Stimulated activated CD4-positive, alpha-beta T cell treated with anti-CD3 and anti-CD28 coated beads, Interleukin-4, amount 100 ng/mL, for 48 hours (primary cell): ENCODE data around the gene B3GAT3.
"Not testable (repeated sequence)": the region's sequence is repeated elsewhere in the genome, so short reads cannot be mapped to it uniquely, and the experiment has no call there.

ENCODE experiments used
- DNase-seq, 2 donors: peaks; one replicate each; pipeline ENCODE4 v3.0.0-alpha.2; 2020; ENCODE audit warnings: low read depth in 2 of 2

B3GAT3 gene

GRCh38 chr11:62645946-62646824 is 24.4 kb upstream of the B3GAT3 start, which contains the start of gene GANAB:
Gene GANAB (minus strand): TSS chr11:62646613. CDS start chr11:62646599, 14 bp downstream.
- DNase-seq = peak; percentile 99 to 100

DNA sequence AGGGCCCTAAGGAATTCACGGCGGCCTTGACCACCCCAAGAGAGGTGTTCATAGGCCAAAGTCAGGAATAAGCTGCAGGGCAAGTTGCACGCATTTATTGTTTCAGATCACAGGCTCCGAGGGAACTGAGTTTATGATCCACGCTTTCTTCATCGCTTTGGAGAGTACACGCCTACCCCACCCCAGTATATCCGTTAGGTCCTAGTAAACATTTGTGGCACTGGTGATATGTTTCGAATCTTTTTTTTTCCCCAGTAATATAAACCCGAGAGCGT is 23.8 kb upstream of the B3GAT3 start:
- no peak for DNase-seq

DNA sequence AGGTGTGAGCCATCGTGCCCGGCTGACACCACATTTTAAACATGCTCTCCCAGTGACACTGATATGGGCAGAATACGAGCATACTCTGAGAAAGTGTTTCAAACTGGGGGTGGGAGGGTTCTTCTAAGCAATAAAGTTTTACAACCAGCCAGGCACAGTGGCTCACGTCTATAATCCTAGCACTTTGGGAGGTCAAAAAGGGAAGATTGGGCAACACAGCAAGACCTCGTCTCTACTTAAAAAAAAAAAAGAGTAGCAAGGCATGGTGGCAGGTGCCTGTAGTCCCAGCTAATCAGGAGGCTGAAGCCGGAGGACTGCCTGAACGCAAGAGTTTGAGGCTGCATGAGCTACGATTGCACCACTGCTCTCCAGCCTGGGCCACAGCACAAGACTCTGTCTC is 22.4 kb upstream of the B3GAT3 start:
- DNase-seq = no peak

DNA sequence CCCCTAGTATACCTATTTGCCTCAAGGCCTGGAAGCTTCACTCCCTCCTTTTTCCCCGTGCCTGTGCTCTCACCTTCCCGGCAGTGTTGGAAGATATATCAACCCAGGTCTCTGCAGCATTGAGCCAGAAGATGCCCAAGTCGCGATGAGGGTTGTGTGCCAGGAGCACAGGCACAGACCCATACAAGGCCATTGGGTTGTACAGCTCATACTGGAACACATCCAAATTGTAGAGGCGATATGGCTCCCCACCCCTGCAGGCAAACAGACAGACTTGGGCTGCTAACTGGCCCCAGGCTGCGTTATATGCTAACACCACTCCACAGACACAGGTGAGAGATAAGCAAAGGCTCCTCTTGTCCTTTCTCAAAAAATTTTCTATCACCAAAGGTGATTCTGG is 10.7 kb upstream of the B3GAT3 start:
- DNase-seq = no peak

DNA sequence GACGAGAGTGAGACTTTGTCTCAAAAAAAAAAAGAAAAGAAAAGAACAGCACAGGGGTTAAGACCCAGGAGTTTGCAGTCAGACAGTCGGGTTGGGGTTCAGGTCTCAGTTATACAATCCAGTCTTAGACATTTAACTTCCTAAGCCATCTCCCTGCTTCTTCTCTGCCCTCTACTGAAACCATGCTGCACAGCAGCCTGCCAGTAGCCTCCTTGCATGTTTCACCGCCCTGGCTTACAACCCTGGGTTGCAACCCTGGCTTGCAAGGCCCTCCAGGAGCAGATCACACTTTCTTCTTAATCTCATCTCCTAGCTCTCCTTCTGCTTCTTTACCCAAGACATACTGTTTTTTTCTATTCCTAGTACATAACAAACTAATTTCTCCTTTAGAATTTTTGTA is 5.9 kb upstream of the B3GAT3 start:
- DNase-seq = no peak

DNA sequence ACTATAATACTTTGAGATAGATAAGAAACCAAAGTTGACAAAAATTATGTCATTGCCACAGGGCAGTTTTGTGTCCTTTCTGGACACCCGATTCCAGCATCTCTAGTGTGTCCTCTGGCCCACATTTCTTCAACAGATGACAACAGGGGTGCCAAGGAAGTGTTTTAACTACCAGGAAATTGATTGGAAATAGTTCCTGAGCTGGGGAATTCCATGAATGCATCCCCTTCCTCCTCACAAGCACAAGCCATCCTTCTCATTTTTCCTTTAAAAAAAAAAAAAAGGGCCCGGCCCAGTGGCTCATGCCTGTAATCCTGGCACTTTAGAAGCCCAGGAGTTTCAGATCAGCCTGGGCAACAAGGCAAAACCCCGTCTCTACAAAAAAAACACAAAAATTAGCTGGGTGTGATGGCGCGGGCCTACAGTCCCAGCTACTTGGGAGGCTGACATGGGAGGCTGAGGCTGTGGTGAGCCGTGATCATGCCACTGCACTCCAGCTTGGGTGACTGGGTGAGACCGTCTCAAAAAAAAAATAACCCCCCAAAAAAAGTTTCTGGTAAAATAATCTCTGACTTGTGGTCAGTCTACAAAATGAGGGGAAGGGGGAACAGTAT is 797 bp upstream of the B3GAT3 start:
- no peak for DNase-seq

DNA sequence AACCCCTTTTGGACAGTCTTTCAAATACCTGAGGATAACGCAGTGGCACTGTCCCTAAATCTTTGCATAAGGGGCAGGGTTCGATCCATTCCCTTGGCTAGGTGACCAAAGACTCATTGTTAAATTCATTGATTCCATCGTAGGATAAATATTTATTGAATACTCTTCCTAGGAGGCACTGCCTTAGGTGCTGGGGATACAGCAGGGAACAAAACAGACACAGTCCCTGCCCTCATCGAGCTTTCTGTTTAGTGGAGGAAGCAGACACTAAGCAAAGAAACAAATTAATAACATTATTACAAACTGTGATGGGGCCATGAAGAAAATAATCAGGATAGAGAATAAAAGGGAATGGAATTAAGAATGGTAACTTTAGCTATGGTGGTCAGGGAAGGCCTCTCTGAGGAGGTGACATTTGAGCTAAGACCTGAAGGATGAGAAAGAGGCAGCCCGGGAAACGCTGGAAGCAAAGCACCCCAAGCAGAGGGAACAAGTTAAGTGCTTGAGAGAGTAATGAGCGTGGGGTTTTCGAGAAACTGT is 689 bp downstream of the B3GAT3 start:
- DNase-seq = no peak

DNA sequence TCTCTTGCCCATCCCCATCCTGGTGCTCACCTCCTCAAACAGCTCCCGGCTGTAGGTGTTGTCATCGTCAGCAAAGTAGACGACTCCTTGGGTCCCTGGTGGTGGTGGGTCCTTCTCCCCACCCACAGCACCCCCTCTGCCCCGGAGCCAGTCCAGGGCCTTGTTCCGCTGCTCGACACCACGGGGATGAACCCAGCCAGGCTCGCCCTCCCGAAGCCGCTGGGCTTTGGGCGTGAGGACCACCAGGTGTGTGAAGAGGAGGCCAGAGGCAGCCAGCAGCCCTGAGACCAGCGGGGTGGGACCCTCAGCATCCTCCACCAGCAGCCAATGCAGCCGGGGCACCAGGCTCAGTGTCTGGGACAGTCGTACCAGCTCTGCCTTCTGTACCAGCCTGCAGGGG is 4.8 kb downstream of the B3GAT3 start:
- not testable (repeated sequence) for DNase-seq

GRCh38 chr11:62615521-62615920 is 6.3 kb downstream of the B3GAT3 start:
- no peak for DNase-seq

DNA sequence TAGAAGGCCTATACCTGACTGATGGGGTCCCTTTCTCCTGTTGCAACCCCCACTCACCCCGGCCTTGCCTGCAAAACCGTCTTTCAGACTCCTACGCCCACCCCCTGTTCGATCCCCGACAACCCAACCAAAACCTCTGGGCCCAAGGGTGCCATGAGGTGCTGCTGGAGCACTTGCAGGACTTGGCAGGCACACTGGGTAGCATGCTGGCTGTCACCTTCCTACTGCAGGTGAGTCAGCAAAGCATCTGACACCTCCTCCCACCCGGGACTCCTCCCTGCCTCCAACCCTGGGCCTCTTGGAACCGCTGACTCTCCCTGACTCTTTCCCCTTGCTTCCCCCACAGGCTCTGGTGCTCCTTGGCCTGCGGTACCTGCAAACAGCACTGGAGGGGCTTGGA is 7.5 kb downstream of the B3GAT3 start:
- no peak for DNase-seq

DNA sequence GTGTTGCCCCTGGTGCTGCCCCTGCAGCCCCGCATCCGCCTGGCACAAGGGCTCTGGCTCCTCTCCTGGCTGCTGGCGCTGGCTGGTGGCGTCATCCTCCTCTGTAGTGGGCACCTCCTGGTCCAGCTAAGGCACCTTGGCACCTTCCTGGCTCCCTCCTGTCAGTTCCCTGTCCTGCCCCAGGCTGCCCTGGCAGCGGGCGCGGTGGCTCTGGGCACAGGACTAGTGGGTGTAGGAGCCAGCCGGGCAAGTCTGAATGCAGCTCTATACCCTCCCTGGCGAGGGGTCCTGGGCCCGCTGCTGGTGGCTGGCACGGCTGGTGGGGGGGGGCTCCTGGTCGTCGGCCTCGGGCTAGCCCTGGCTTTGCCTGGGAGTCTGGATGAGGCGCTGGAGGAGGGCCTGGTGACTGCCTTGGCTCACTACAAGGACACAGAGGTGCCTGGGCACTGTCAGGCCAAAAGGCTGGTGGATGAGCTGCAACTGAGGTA is 8.5 kb downstream of the B3GAT3 start:
- no peak for DNase-seq

DNA sequence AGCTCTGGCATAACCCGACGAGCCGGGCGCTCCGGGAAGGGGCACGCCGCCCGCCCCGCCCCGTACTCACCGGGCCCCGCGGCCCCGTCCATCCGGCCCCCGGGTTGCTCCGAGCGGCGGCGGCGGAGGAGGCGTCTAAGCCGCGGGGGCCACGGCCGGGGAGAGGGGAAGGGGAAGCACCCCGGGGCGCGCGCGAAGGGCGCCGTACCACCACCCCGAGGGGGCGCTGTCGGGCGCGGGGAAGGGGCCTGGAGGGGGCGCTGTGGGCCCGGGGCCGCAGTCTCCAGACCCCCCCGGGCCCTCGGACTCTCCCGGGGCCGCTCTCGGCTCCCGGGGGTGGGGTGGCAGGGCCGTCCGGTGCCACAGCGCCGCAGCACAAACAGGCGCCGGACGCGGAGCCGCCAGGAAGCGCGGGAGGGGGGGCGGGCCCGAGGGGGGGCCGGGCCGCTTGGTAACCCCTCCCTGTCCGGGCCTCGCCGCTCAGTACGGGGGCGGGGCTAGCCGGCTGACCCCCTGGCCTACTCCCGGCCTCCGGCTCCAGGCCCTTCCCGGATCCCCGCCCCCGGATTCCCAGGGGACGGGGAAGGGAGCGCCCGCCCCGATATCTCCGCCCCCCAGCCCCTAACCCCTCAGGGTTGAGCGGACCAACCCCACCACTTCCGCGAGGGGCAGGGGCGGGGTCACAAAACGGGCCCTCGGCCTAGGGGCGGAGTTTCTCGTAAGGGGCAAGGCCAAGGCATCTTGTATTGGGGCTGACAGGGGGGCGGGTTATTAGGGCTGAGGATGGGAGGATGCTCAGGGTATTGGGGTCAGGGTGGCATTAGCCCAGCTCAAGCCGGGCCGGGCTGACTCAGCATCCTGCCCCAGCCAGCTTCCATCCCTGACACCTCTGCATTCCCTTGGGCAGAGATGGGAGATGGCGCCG is 9.2 kb downstream of the B3GAT3 start, which contains the start of the genes EML3 and ROM1:
TSS of gene EML3 (minus strand) at position 410 of the 925 bp plus-strand sequence. CDS start at position 92, 318 bp downstream.
TSS of gene ROM1 (plus strand) at position 892 of the 925 bp plus-strand sequence. CDS start at position 917, 25 bp downstream.
- DNase-seq = peak; percentile 80 to 84

GRCh38 chr11:62611705-62612365 is 10.0 kb downstream of the B3GAT3 start:
- no peak for DNase-seq

GRCh38 chr11:62610814-62611704 is 10.7 kb downstream of the B3GAT3 start:
- no peak for DNase-seq

GRCh38 chr11:62610403-62610802 is 11.4 kb downstream of the B3GAT3 start:
- DNase-seq = no peak

DNA sequence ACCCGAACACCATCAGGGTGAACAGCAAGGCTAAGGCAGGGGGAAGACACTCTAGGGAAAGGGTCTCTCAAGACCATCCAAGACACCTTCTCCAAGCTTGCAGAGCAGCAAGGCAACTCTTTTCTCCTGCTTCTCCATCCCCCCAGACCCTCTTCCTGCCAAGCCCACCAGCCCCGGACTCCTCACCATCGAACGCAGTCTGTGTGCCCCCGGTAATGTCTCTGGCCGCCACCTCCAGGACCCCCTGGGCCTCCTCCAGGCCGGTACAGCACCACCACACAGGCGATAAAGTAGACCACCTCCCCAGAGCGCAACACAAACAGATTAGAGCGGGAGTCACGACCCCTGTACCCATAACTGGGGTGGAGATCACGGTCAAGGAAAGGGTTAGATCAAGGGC is 13.0 kb downstream of the B3GAT3 start:
- no peak for DNase-seq

- DNase-seq = no peak
Measured at GRCh38 chr11:62607714-62608113, 14.1 kb downstream of the B3GAT3 start.

DNA sequence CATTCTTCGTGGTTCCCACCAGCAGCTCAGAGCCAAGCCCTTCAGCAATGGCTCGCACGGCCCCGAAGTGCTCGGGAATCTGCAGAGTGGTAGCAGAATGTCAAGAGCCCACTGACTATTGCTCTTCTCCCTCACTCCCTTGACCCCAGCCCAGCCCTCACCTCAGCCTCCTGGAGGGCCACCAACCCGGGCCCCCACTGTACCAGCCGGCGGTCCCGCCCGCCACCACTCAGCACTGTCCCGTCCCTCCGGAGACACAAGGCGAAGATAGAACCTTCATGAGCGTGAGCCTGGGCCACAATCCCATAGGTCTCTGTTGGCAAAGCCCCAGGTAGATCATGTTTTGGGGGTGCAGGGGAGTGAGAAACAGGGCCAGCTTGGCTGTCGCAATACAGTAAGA is 15.9 kb downstream of the B3GAT3 start:
- DNase-seq = no peak

- DNase-seq = no peak
Measured at GRCh38 chr11:62605467-62605866, 16.3 kb downstream of the B3GAT3 start.
